HG03097 (cell line): ENCODE results near the gene CENPM.
A peak's percentile ranks its signal among the peaks of the same experiment; 100 is the strongest.

Experiments
- ATAC-seq: cut with Tn5 transposase; IDR thresholded peaks from one replicate; pipeline ENCODE4 v1.9.1; 2021; ENCODE audit not compliant: unreplicated experiment, low FRiP score

CENPM gene

GRCh38 chr22:41933411-41934177 lies 13.4 kb downstream of the CENPM start:
- ATAC-seq: no peak

DNA sequence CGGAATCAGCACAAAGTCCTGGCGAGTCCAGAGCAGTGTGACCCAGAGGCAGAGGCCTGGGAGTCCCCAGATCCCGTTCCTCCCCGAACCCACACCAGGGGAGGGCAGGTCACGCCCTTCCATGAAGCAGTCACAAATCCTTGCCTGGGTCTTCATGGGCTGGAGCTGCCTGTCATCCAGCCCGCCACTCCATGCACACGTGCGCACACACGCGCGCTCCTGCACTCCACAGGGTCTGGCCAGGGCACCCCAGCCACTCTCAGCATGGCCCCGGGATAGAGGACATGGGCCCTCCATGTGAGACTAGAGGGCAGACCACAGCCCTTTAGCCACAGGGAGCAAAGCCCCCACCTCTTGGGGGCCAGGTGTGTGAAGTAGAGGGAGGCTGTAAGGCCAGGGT lies 14.6 kb downstream of the CENPM start:
- no peak for ATAC-seq

GRCh38 chr22:41931701-41932269 lies 15.2 kb downstream of the CENPM start:
- ATAC-seq: no peak

DNA sequence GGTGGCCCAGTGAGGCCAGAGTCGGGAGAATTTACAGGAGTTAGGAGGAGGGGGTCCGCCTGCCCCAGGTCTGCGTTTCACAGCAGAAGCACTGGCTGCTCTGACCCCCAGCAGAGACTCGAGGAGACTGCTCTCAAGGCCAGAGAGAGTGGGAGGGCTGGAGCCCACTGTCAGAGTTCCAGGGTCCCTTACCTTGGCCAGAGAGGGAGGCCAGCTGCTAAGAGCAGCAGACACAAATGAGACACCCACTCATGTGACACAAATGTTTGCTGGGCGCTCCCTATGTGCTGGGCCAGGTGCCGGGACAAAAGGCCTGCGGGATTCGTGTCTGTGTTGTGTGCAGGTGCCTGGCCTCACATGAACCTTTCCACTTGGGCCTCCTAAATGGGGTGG lies 17.5 kb downstream of the CENPM start:
- no peak for ATAC-seq

DNA sequence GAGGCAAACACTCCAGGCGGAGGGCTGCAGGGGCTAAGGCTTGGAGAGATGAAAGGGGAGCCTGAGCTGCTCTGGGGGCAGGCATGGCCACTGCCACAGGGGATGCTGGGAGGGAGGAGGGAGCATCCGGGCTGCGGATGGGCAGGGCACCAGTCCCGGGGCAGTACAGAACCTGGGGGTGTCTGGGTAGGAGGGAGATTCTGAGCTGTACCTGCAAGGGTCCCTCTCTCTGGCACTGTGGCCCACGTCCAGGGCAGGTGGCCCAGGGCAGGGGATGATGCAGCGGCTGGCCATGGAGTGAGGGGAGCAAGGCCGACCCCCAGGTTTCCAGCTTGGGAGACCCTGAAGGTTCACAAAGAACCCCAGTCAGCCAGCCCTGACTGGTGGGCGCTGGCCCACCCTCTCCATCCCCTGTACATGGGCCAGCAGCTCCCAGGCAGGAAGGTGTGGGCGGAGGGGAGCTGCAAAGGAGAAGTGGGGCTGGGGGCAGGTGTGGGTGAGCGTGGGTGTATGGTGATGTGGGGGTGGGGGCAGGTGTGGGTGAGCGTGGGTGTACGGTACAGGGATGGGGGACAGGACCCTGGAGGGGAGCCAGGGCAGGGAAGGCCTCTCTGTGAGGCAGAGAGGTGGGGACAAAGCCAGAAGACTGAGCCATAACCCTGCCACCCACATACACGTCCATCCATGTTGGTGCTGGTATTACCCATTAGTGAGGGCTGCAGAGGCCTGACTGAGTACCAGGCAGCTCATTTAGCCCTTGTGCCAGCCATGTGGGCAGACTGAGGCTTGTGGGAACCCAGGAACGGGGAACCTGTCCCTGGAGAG lies 18.1 kb downstream of the CENPM start:
- no peak for ATAC-seq

- ATAC-seq: no peak
Observed at GRCh38 chr22:41927813-41928212, 19.1 kb downstream of the CENPM start.

DNA sequence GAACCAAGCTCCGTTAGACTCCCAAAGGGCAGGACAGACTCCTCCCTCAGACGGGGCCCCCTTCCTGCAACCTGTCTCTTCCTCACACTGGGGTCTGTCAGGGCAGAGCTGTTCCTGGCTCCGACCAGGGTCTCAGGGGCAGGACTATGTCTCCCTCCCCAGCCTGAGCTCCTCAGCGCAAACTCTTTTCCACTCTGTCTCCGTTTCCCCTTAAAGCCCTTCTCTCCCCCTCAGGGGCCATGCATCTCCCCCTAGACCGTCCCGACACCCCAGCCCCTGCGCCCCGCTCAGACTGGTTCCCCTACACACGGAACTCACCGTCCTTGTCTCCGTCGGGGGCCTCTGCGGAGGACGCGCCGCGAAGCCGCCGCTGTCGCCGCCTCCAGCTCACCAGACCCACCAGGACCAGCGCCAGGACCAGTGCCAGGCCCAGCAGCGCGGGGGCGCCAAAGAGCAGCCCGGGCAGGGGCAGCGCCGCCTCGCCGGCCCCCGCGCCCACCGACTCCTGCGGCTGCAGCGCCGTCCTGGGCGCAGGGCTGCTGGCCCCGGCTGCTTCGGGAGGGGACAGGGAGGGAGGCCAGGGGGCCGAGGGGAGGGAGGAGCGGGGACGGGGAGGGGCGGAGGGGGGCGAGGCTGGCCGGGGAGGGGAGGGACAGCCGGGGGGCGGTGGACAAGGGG lies 21.0 kb downstream of the CENPM start:
- ATAC-seq: no peak

- ATAC-seq: no peak
Observed at GRCh38 chr22:41923595-41924276, 23.2 kb downstream of the CENPM start.

- no peak for ATAC-seq
Observed at GRCh38 chr22:41922940-41923594, 23.9 kb downstream of the CENPM start.

DNA sequence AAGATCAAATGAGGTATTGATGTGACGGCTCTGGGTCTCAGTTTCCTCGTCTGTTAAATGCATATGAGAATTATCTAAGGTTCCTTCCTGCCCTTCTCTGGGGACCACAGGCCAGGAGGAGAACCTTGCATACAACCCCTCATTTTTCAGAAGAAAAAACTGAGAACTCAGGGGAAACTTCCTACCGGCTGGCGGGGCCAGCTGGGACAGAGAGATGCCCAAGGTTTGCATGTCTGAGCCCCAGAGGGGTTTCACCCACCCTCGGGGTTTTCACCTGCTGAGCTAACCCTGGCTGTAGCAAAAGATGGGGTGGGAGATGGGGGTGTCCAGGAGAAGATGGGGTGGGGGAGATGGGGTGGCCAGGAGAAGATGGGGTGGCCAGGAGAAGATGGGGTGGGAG lies 24.6 kb downstream of the CENPM start:
- ATAC-seq: no peak

GRCh38 chr22:41920271-41920976 lies 26.5 kb downstream of the CENPM start:
- ATAC-seq: peak; percentile 22

DNA sequence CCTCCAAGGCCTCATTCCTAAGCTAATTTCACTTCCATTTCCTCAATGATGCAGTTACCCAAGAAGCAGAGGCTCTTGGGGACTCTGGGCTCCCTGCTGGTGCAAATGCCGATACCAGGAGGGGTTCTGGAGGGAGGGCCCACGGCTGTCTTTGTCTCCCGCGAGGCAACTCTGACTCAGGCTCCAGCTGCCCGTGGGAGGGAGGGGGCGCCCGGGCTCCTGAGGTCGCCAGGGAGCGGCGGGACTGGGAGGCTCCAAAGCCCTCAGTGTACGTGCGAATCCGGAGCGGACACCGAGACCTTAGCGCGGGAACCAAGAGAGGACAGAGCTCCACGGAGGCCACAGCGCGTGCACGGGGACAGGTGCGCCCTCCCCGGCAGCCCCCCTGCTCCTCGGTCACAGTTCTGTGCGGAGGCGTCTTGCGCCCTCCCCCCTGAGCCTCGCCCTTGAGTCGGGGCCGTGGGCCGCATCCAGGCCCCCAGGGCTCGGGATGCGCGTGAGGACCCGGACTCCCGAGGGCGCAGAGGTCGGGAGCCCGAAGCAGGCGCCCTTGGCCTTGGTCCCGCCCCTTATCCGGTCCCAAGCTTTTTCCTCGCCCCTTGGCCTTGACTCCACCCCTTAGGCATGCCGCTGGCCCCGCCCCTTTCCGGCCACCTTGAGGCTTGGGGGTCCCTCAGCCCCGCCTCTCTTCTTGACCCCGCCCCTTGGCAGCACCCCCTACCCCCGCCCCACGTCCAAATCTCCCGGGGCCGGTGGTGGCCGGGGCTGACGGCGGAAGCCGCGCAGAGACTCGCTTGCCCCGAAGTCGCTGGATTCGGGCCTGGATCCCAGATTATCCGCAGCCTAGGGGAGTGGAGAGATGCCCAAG lies 27.4 kb downstream of the CENPM start:
- ATAC-seq: peak; percentile 55

DNA sequence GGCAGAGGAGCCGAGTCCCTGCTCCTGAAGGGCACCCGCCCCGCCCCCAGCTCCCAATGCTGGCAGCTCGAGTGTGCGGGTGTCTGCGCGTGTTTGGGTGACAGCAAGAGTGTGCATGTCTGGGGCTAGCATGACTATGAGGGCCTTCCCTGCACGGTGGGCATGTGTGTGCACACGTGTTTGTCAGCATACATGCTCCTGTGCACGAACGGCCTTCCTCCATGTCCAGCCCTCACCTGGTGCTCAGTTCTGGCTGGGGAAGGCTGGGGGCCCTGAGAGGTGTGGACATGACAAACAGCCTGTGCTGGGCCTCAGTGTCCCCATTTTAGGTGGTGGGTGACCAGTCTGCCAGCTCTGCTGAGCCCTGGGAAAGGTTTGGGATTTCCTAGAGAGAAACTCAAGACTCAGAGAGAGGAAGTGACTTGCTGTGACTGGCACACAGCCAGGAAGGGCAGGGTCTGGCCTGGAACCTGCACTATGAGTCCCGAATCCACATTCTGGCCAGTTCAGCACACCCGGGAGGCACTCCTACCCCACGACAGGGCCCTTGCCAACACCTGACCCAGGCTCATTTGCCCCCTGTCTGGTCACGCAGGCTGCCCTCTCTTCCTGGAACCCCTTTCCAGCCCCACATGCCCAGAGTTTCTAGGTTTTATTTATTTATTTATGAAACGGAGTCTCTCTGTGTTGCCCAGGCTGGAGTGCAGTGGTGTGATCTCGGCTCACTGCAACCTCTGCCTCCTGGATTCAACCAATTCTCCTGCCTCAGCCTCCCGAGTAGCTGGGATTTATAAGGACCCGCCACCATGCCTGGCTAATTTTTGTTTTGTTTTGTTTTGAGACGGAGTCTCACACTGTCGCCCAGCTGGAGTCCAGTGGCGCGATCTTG lies 28.8 kb downstream of the CENPM start:
- no peak for ATAC-seq

DNA sequence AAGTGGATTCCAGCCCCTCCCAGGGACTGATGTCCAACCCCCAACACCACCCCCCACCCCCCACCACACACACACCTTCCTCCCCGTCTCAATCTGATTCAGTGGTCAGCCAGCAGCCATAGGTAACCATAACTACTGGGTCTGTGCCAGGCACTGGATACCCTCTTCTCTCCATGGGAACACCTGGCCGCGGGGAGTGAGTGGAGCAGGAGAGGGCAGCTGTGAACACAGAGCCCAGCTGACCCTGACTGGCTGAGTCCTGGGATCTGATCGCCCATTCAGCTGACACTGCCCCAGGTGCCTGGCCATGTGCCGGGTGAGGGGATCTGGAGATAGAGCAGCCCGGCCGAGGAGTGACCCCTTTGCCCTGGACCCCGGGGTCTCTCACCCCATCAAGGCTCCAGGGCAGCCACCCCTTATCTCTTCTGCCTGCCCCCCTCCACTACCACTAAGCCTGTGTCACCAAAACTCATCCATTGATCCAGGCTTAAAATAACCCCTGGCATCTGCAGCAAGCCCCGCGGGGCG lies 29.5 kb downstream of the CENPM start:
- ATAC-seq: no peak

DNA sequence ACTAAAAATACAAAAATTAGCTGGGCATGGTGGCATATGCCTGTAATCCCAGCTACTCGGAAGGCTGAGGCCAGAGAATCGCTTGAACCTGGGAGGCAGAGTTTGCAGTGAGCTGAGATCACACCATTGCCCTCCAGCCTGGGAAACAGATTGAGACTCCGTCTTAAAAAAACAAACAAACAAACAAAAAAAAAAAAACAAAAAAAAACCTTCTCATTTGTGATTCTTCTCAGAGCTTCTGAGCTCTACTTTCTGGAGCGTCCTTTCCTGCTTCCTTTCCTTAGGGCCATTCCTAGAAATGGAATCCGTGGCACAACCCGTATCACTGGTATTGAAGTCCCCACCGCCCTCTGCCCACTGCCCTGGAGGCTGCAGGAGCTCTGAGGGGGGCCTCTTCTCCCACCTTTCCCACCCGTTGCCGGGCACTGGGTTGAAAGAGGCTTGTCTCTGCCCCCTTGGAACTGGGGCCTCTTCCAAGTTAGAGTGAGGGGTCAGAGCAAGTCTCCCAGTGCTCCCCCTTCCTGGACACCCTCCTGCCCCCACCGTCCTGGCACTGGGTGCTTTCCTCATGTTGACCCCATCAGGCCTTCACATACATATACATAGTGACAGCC lies 30.1 kb downstream of the CENPM start:
- no peak for ATAC-seq

DNA sequence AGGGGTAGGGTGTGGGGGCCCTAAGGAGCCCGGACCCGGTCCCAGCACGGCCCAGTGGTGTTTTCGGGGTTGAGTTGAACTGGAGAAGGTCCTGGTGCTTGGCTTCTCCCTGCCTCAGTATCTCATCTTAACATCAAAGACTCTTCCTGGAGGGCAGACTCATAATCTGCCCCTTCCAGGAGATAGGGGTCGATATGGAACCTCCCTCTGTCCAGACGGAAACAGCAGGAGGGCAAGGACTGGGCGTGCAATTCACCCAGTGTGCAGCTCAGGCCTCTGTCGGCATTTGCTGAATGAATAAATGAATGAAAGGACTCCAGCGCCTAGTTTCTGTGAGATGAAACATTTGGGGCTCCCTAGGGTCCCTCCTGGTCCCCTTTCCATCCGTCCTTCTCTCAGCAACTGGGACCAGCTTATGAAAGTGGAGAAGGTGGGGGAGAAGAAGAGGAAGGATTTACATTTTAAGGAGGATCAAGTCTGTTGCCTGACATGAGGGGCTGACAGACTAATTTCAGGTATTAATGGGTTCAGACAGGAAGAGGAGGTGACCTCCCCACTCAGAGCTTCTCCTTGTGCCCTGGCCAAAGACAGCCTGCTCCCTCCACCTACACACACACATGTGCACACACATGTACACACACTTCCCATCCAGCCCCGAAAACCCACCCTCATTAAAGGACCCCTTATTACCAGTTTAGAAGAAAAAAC lies 31.0 kb downstream of the CENPM start:
- no peak for ATAC-seq
